GM13976 (cell line): ENCODE data around the gene RPE.

Source experiments
- DNase-seq: peaks from one replicate; pipeline ENCODE4 v3.0.0; 2012; ENCODE audit warnings: low spot score
- in situ Hi-C: fragments of 300-500 bp; cut with MboI; formaldehyde crosslinking; loops from one replicate; pipeline ENCODE4 v1.12.0; 2022; ENCODE audit warnings: low sequenced_read_pairs, mixed read lengths, inconsistent platforms; ENCODE audit not compliant: unreplicated experiment
- TF ChIP-seq, protein P1 (sequence below): IDR thresholded peaks from 2 replicates; pipeline ENCODE4 v1.5.1; 2012; ENCODE audit warnings: borderline replicate concordance, mild to moderate bottlenecking; ENCODE audit not compliant: insufficient read depth; ENCODE audit errors: extremely low read depth, missing control alignments, control extremely low read depth

Gene RPE

DNA sequence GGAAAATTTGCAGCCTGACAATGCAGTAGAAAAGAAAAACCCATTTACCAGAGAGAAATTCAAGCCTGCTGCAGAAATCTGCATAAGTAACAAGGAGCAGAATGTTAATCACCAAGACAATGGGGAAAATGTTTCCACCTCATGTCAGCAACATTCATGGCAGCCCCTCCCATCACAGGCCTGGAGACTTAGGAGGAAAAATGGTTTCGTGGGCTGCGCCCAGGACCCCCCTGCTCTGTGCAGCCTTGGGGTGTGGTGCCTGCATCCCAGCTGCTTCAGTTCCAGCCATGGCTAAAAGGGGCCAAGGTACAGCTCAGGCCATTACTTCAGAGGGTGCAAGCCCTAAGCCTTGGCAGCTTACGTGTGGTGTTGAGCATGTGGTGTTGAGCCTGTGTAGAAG is 53.4 kb downstream of the RPE start:
- no peak for DNase-seq
- TF ChIP-seq, protein P1, sequence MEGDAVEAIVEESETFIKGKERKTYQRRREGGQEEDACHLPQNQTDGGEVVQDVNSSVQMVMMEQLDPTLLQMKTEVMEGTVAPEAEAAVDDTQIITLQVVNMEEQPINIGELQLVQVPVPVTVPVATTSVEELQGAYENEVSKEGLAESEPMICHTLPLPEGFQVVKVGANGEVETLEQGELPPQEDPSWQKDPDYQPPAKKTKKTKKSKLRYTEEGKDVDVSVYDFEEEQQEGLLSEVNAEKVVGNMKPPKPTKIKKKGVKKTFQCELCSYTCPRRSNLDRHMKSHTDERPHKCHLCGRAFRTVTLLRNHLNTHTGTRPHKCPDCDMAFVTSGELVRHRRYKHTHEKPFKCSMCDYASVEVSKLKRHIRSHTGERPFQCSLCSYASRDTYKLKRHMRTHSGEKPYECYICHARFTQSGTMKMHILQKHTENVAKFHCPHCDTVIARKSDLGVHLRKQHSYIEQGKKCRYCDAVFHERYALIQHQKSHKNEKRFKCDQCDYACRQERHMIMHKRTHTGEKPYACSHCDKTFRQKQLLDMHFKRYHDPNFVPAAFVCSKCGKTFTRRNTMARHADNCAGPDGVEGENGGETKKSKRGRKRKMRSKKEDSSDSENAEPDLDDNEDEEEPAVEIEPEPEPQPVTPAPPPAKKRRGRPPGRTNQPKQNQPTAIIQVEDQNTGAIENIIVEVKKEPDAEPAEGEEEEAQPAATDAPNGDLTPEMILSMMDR = no peak
- in situ Hi-C loops = no loop called here

DNA sequence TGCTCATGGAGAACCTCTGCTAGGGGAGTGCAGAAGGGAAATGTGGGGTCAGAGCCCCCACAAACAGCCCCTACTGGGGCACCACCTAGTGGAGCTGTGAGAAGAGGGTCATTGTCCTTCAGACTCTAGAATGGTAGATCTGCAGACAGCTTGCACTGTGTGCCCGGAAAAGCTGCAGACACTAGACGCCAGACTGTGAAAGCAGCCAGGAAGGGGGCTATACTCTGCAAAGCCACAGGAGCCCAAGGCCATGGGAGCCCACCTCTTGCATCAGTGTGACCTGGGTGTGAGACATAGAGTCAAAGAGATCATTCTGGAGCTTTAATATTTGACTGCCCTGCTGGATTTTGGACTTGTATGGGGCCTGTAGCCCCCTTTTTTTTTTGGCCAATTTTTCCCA is 60.9 kb downstream of the RPE start:
- TF ChIP-seq, protein P1 = no peak
- no peak for DNase-seq
- in situ Hi-C loops = no loop called here
